GM06990 (cell line): ENCODE measurements around the gene KRTAP2-1.
"Not testable (repeated sequence)": the region's sequence is repeated elsewhere in the genome, so short reads cannot be mapped to it uniquely, and the experiment has no call there.

ENCODE experiments used
- DNase-seq: peaks from one replicate; pipeline ENCODE4 v3.0.0-alpha.2; 2011; ENCODE audit not compliant: insufficient read length; ENCODE audit errors: extremely low read depth
- H3K27me3 ChIP-seq: replicated peaks from 2 replicates; pipeline ENCODE4 v1.6.0; 2011; ENCODE audit warnings: low read length; ENCODE audit not compliant: control insufficient read depth, insufficient read depth
- H3K36me3 ChIP-seq: 2 replicates; pipeline ENCODE4 v1.5.1; 2011; ENCODE audit warnings: low read length; ENCODE audit not compliant: control insufficient read depth, insufficient read depth
- H3K4me3 ChIP-seq: replicated peaks from 2 replicates; pipeline ENCODE4 v1.5.1; 2011; ENCODE audit warnings: low read depth, mild to moderate bottlenecking, control low read depth, low read length
- CTCF ChIP-seq: IDR thresholded peaks from 2 replicates; pipeline ENCODE4 v1.5.1; 2011; ENCODE audit warnings: low read length, control low read depth, mild to moderate bottlenecking, inconsistent platforms; ENCODE audit not compliant: insufficient read depth, poor library complexity, severe bottlenecking

The KRTAP2-1 gene

GRCh38 chr17:41073676-41074075 lies 26.6 kb upstream of the KRTAP2-1 start:
- no peak for DNase-seq
- H3K27me3 ChIP-seq = no peaks in the 10 kb centered on the region
- no peak for TF ChIP-seq CTCF
- H3K4me3 ChIP-seq = no peak overlapping the region
- H3K36me3 ChIP-seq = no peaks in the 10 kb centered on the region

- H3K27me3 ChIP-seq = no peaks in the 10 kb centered on the region
- H3K36me3 ChIP-seq = no peaks in the 10 kb centered on the region
- TF ChIP-seq CTCF = no peak
- no peak for DNase-seq
- H3K4me3 ChIP-seq = no peak overlapping the region
These were observed 24.7 kb upstream of the KRTAP2-1 start for GRCh38 chr17:41071606-41072360.

- no peak for DNase-seq
- Histone ChIP-seq H3K27me3 (no peaks in the 10 kb centered on the region), H3K36me3 (no peaks in the 10 kb centered on the region), H3K4me3 (no peak overlapping the region)
- no peak for TF ChIP-seq CTCF
These were observed 21.9 kb upstream of the KRTAP2-1 start for GRCh38 chr17:41069031-41069430.

- Histone ChIP-seq H3K27me3 (no peaks in the 10 kb centered on the region), H3K36me3 (no peaks in the 10 kb centered on the region), H3K4me3 (no peak overlapping the region)
- TF ChIP-seq CTCF = no peak
- no peak for DNase-seq
These were observed 20.2 kb upstream of the KRTAP2-1 start for GRCh38 chr17:41067281-41067680.

GRCh38 chr17:41065829-41066624 lies 18.9 kb upstream of the KRTAP2-1 start, which contains the start of gene KRTAP2-4:
KRTAP2-4 (minus strand) TSS chr17:41065879; CDS start chr17:41065845, 34 bp downstream.
- H3K36me3 ChIP-seq = no peaks in the 10 kb centered on the region
- DNase-seq = no peak
- no peak for TF ChIP-seq CTCF

GRCh38 chr17:41065016-41065689 lies 18.0 kb upstream of the KRTAP2-1 start:
- H3K4me3 ChIP-seq, DNase-seq, H3K27me3 ChIP-seq, H3K36me3 ChIP-seq: not testable (repeated sequence)

More at GRCh38 chr17:41065829-41066624, 18.9 kb upstream of the KRTAP2-1 start, which contains the start of gene KRTAP2-4:
- Histone ChIP-seq H3K4me3 (no peak within 1 kb of the TSS), H3K27me3 (no peaks in the 10 kb centered on the region; the same call in 1 of the 2 replicates)
